HG03280 (cell line): ENCODE results near the gene MZF1.
A peak's percentile ranks its signal among the peaks of the same experiment; 100 is the strongest.

Source experiments
- ATAC-seq: cut with Tn5 transposase; IDR thresholded peaks from one replicate; pipeline ENCODE4 v1.9.1; 2021; ENCODE audit warnings: mild to moderate bottlenecking, moderate library complexity; ENCODE audit not compliant: unreplicated experiment

Gene MZF1

GRCh38 chr19:58556622-58557220, 16.4 kb downstream of the MZF1 start:
- ATAC-seq = no peak

- ATAC-seq = no peak
Measured at GRCh38 chr19:58555920-58556621, 17.1 kb downstream of the MZF1 start.

GRCh38 chr19:58555369-58555885, 17.7 kb downstream of the MZF1 start:
- ATAC-seq = no peak

GRCh38 chr19:58554494-58555368, 18.4 kb downstream of the MZF1 start, which contains the start of gene CHMP2A:
Gene CHMP2A, minus strand, starts transcription at chr19:58555105. Its CDS starts 893 bp downstream, at chr19:58554212.
- peak; percentile 36 for ATAC-seq

- no peak for ATAC-seq
Measured at GRCh38 chr19:58553799-58554493, 19.2 kb downstream of the MZF1 start.

GRCh38 chr19:58552655-58553054, 20.5 kb downstream of the MZF1 start:
- ATAC-seq = no peak

- ATAC-seq = no peak
Measured at GRCh38 chr19:58551577-58552471, 21.3 kb downstream of the MZF1 start.

GRCh38 chr19:58551123-58551497, 22.0 kb downstream of the MZF1 start:
- ATAC-seq = no peak

- ATAC-seq = no peak
Measured at GRCh38 chr19:58550362-58551122, 22.6 kb downstream of the MZF1 start.

- no peak for ATAC-seq
Measured at GRCh38 chr19:58549664-58550361, 23.3 kb downstream of the MZF1 start.

- ATAC-seq = no peak
Measured at GRCh38 chr19:58548859-58549663, 24.1 kb downstream of the MZF1 start.

- ATAC-seq = no peak
Measured at GRCh38 chr19:58547323-58548312, 25.5 kb downstream of the MZF1 start.

- no peak for ATAC-seq
Measured at GRCh38 chr19:58546019-58546530, 27.1 kb downstream of the MZF1 start.

GRCh38 chr19:58545286-58546018, 27.7 kb downstream of the MZF1 start:
- no peak for ATAC-seq

GRCh38 chr19:58544591-58545285, 28.4 kb downstream of the MZF1 start:
- peak; percentile 57 for ATAC-seq
